ENCODE data around the gene PRSS27. TPM values are rescaled to one million over a fixed set of nuclear protein-coding genes. Genes with fewer than 3 reads are reported as not detected.

The PRSS27 gene
- total and polyA plus RNA-seq, 4 experiments from 2014 or later, result 0.61 to 0.96 TPM; not detected in 2

GRCh38 chr16:2745116-2745890 is 25.3 kb upstream of the PRSS27 start:
- Mint-ChIP-seq H3K36me3 (no peaks in the 10 kb centered on the region), H3K27me3 (peaks cover 0 to 1% of the 10 kb centered on the region in 2 donors), H3K9me3 (no peaks in the 10 kb centered on the region), H3K4me3 (peak overlapping the region in 1 of 8 donors; percentile 29), H3K4me1 (peaks cover 0 to 4% (median under 1%) of the 10 kb centered on the region in 4 donors), H3K27ac (no peak overlapping the region)
- intact Hi-C loops (cut with micrococcal nuclease), result no loop called here
- ChIA-PET POLR2A (ENCODE audit: partially characterized antibody) (no interaction called here), CTCF (ENCODE audit: partially characterized antibody) (interaction anchor here (1.3 to 1.5 kb wide), 2 partner anchors 28 to 29 kb away, joined by 3 read pairs; no protein-coding TSS in a partner anchor)
- H3K27me3 ChIP-seq (ENCODE audit: insufficient read depth, low read length), result no peaks in the 10 kb centered on the region
- H3K9me3 ChIP-seq (ENCODE audit: control insufficient read depth in 1 of 2, low read length in 2 of 2), result no peaks in the 10 kb centered on the region
- no peak overlapping the region for H3K27ac ChIP-seq (ENCODE audit: low read depth, low read length)
- no peak for DNase-seq
- no peak overlapping the region for H3K4me3 ChIP-seq (ENCODE audit: low read length in 2 of 2)
- no peaks in the 10 kb centered on the region for H3K4me1 ChIP-seq (ENCODE audit: insufficient read depth, low read length)
- no peaks in the 10 kb centered on the region for H3K36me3 ChIP-seq (ENCODE audit: insufficient read depth, low read length)

GRCh38 chr16:2744711-2745110 is 24.7 kb upstream of the PRSS27 start:
- Mint-ChIP-seq H3K27ac (no peak overlapping the region), H3K4me3 (no peak overlapping the region), H3K9me3 (no peaks in the 10 kb centered on the region), H3K27me3 (peaks cover 0 to 1% of the 10 kb centered on the region in 2 donors), H3K36me3 (no peaks in the 10 kb centered on the region), H3K4me1 (no peaks in the 10 kb centered on the region)
- Histone ChIP-seq H3K4me1 (ENCODE audit: insufficient read depth, low read length) (no peaks in the 10 kb centered on the region), H3K27ac (ENCODE audit: low read depth, low read length) (no peak overlapping the region), H3K36me3 (ENCODE audit: insufficient read depth, low read length) (no peaks in the 10 kb centered on the region), H3K27me3 (ENCODE audit: insufficient read depth, low read length) (no peaks in the 10 kb centered on the region), H3K9me3 (ENCODE audit: control insufficient read depth in 1 of 2, low read length in 2 of 2) (no peaks in the 10 kb centered on the region), H3K4me3 (ENCODE audit: low read length in 2 of 2) (no peak overlapping the region)
- POLR2A ChIA-PET (ENCODE audit: partially characterized antibody), result no interaction called here
- intact Hi-C loops (cut with micrococcal nuclease), result no loop called here
- DNase-seq, result no peak
- CTCF ChIA-PET (ENCODE audit: partially characterized antibody), result no interaction called here

- ChIA-PET POLR2A (ENCODE audit: partially characterized antibody) (no interaction called here), CTCF (ENCODE audit: partially characterized antibody) (no interaction called here)
- Histone ChIP-seq H3K4me3 (ENCODE audit: low read length in 2 of 2) (no peak overlapping the region), H3K9me3 (ENCODE audit: control insufficient read depth in 1 of 2, low read length in 2 of 2) (no peaks in the 10 kb centered on the region), H3K36me3 (ENCODE audit: insufficient read depth, low read length) (no peaks in the 10 kb centered on the region), H3K27me3 (ENCODE audit: insufficient read depth, low read length) (no peaks in the 10 kb centered on the region), H3K4me1 (ENCODE audit: insufficient read depth, low read length) (no peaks in the 10 kb centered on the region), H3K27ac (ENCODE audit: low read depth, low read length) (no peak overlapping the region)
- Mint-ChIP-seq H3K9me3 (no peaks in the 10 kb centered on the region), H3K27ac (no peak overlapping the region), H3K4me3 (no peak overlapping the region), H3K36me3 (no peaks in the 10 kb centered on the region), H3K4me1 (no peaks in the 10 kb centered on the region), H3K27me3 (peaks cover 2 to 3% of the 10 kb centered on the region in 2 donors)
- no peak for DNase-seq
- intact Hi-C loops (cut with micrococcal nuclease), result no loop called here
Measured at GRCh38 chr16:2743007-2743810, 23.2 kb upstream of the PRSS27 start.

- no peak for DNase-seq
- Histone ChIP-seq H3K4me1 (ENCODE audit: insufficient read depth, low read length) (no peaks in the 10 kb centered on the region), H3K4me3 (ENCODE audit: low read length in 2 of 2) (no peak overlapping the region), H3K9me3 (ENCODE audit: control insufficient read depth in 1 of 2, low read length in 2 of 2) (no peaks in the 10 kb centered on the region), H3K27me3 (ENCODE audit: insufficient read depth, low read length) (no peaks in the 10 kb centered on the region), H3K27ac (ENCODE audit: low read depth, low read length) (no peak overlapping the region), H3K36me3 (ENCODE audit: insufficient read depth, low read length) (no peaks in the 10 kb centered on the region)
- intact Hi-C loops (cut with micrococcal nuclease), result no loop called here
- Mint-ChIP-seq H3K27ac (no peak overlapping the region), H3K4me3 (no peak overlapping the region), H3K4me1 (no peaks in the 10 kb centered on the region), H3K9me3 (no peaks in the 10 kb centered on the region), H3K36me3 (no peaks in the 10 kb centered on the region), H3K27me3 (peaks cover 3% of the 10 kb centered on the region in 2 donors)
- POLR2A ChIA-PET (ENCODE audit: partially characterized antibody), result no interaction called here
- CTCF ChIA-PET (ENCODE audit: partially characterized antibody), result no interaction called here
Measured at GRCh38 chr16:2742323-2743006, 22.4 kb upstream of the PRSS27 start.

- Mint-ChIP-seq H3K4me3 (no peak overlapping the region), H3K9me3 (no peaks in the 10 kb centered on the region), H3K27me3 (peaks cover 3% of the 10 kb centered on the region in 2 donors)
Measured at GRCh38 chr16:2741168-2741567, 21.1 kb upstream of the PRSS27 start.

GRCh38 chr16:2740476-2740875 is 20.5 kb upstream of the PRSS27 start:
- intact Hi-C loops (cut with micrococcal nuclease), result no loop called here
- H3K27me3 Mint-ChIP-seq, result peaks cover 3% of the 10 kb centered on the region in 2 donors
- CTCF ChIA-PET (ENCODE audit: partially characterized antibody), result no interaction called here
- no peak overlapping the region for H3K4me3 ChIP-seq (ENCODE audit: low read length in 2 of 2)
- DNase-seq, result no peak
- H3K4me3 Mint-ChIP-seq, result no peak overlapping the region
- no peaks in the 10 kb centered on the region for H3K27me3 ChIP-seq (ENCODE audit: insufficient read depth, low read length)
- no peaks in the 10 kb centered on the region for H3K4me1 ChIP-seq (ENCODE audit: insufficient read depth, low read length)
- peak overlapping the region in 1 of 7 donors; percentile 18 for H3K27ac Mint-ChIP-seq
- no peaks in the 10 kb centered on the region for H3K4me1 Mint-ChIP-seq
- H3K36me3 Mint-ChIP-seq, result no peaks in the 10 kb centered on the region
- POLR2A ChIA-PET (ENCODE audit: partially characterized antibody), result no interaction called here
- no peaks in the 10 kb centered on the region for H3K36me3 ChIP-seq (ENCODE audit: insufficient read depth, low read length)
- H3K9me3 Mint-ChIP-seq, result no peaks in the 10 kb centered on the region
- H3K27ac ChIP-seq (ENCODE audit: low read depth, low read length), result no peak overlapping the region
- H3K9me3 ChIP-seq (ENCODE audit: control insufficient read depth in 1 of 2, low read length in 2 of 2), result no peaks in the 10 kb centered on the region

More at GRCh38 chr16:2741168-2741567, 21.1 kb upstream of the PRSS27 start:
- Histone ChIP-seq H3K36me3 (ENCODE audit: insufficient read depth, low read length) (no peaks in the 10 kb centered on the region), H3K27me3 (ENCODE audit: insufficient read depth, low read length) (no peaks in the 10 kb centered on the region), H3K27ac (ENCODE audit: low read depth, low read length) (no peak overlapping the region), H3K4me1 (ENCODE audit: insufficient read depth, low read length) (no peaks in the 10 kb centered on the region), H3K4me3 (ENCODE audit: low read length in 2 of 2) (no peak overlapping the region), H3K9me3 (ENCODE audit: control insufficient read depth in 1 of 2, low read length in 2 of 2) (no peaks in the 10 kb centered on the region)
- H3K27ac Mint-ChIP-seq, result no peak overlapping the region
- POLR2A ChIA-PET (ENCODE audit: partially characterized antibody), result no interaction called here
- H3K4me1 Mint-ChIP-seq, result no peaks in the 10 kb centered on the region
- DNase-seq, result no peak
- H3K36me3 Mint-ChIP-seq, result no peaks in the 10 kb centered on the region
- intact Hi-C loops (cut with micrococcal nuclease), result no loop called here
- CTCF ChIA-PET (ENCODE audit: partially characterized antibody), result no interaction called here
